Nephron (organoid): ENCODE measurements around the gene ZFYVE19.
A peak's percentile ranks its signal among the peaks of the same experiment; 100 is the strongest.

ENCODE experiments used
- H3K27ac Mint-ChIP-seq, 3 experiments: 2 replicates each; pipeline ENCODE4 v1.8.0; 2020; ENCODE audit warnings: mixed read lengths in 3 of 3, mild to moderate bottlenecking in 2 of 3, moderate library complexity in 1 of 3
- H3K27me3 Mint-ChIP-seq: 2 replicates; pipeline ENCODE4 v1.8.0; 2021; ENCODE audit warnings: low read depth, mild to moderate bottlenecking, moderate library complexity, mixed read lengths
- H3K36me3 Mint-ChIP-seq: 2 replicates; pipeline ENCODE4 v1.8.0; 2020; ENCODE audit warnings: low read depth, mixed read lengths
- H3K4me1 Mint-ChIP-seq: 2 replicates; pipeline ENCODE4 v1.8.0; 2020; ENCODE audit warnings: mixed read lengths
- H3K4me3 Mint-ChIP-seq, 3 experiments: 2 replicates each; pipeline ENCODE4 v1.8.0; 2020; ENCODE audit warnings: mild to moderate bottlenecking in 3 of 3, mixed read lengths in 3 of 3, moderate library complexity in 2 of 3
- H3K9me3 Mint-ChIP-seq: 2 replicates; pipeline ENCODE4 v1.8.0; 2020; ENCODE audit warnings: mixed read lengths
- TF ChIP-seq, protein P1 (sequence below), 3 experiments: fragments of 200-600 bp; sonication (generic); IDR thresholded peaks; one replicate each; pipeline ENCODE4 v1.5.0; 2021; ENCODE audit warnings: antibody characterized with exemption in 3 of 3; ENCODE audit not compliant: unreplicated experiment in 3 of 3

The ZFYVE19 gene

DNA sequence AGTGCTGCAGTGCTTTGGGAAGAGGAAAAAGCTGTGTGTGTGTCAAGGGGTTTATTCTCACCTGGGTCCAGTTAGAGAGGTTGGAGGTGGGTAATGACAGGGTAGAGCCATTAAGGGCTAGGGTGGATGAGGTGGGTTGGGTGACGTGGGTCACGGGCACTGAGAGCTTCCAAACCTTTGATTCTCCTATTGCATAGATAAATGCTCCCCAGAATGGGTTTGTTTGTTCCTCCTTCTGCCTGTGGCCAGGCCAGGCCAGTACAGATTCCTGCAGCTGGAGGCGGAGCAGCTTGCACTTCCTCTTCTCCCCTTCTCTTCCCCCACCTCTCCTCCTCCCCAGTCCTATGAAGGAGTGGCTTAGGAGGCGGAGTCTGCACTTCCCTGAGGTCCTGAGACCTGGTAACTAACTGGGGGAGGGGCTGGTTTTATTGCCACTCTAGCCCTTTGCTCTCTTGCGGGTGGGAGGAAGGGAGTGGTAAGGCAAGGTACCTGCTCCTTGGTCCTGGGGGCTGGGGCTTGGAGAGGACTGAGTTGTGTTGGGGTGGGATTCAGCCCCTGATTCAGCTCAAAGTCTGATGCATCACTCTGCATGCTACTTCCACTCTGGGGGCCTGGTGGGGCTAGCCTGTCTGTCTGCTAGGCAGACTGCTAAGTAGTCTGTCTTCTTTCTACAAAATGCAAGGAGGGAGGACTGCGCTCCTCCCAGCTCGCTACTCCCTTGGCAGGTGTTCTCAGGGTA, 40.5 kb downstream of the ZFYVE19 start:
- Mint-ChIP-seq H3K4me3 (peak overlapping the region; percentile 47 to 74 (median 53)), H3K27ac (peak overlapping the region; percentile 3 to 81 (median 6)), H3K36me3 (peaks cover 9% of the 10 kb centered on the region), H3K4me1 (peaks cover 26% of the 10 kb centered on the region), H3K9me3 (no peaks in the 10 kb centered on the region), H3K27me3 (peaks cover 46% of the 10 kb centered on the region)
- TF ChIP-seq, protein P1, sequence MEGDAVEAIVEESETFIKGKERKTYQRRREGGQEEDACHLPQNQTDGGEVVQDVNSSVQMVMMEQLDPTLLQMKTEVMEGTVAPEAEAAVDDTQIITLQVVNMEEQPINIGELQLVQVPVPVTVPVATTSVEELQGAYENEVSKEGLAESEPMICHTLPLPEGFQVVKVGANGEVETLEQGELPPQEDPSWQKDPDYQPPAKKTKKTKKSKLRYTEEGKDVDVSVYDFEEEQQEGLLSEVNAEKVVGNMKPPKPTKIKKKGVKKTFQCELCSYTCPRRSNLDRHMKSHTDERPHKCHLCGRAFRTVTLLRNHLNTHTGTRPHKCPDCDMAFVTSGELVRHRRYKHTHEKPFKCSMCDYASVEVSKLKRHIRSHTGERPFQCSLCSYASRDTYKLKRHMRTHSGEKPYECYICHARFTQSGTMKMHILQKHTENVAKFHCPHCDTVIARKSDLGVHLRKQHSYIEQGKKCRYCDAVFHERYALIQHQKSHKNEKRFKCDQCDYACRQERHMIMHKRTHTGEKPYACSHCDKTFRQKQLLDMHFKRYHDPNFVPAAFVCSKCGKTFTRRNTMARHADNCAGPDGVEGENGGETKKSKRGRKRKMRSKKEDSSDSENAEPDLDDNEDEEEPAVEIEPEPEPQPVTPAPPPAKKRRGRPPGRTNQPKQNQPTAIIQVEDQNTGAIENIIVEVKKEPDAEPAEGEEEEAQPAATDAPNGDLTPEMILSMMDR (IDR thresholded peaks at IDR 0.05; ENCODE audit: unreplicated experiment in 3 of 3): no peak

DNA sequence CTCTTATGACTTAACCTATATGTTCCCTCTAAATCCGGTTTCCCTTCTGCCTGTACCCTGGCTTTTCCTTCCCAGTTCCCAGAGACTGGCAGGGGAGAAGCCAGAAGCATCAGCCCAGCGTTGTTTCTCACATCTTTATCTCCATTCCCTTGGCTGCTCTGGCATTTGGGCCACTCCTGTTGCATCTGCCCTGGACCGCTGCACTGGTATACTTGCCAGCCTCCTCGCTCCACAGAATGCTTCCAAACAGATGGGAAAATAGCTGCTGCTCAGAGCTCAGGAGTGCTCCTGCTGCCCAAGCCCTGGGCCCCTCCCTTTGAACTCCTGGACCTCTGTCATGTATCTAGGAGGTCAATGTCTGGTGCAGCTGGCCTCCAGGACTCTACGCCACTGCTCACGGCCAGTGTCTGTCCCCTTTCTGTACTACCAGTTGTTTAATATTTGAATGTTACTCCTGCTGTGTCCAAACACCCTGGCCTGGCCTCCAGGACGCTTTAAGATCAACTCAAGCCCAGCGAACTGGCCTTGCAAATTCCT, 43.8 kb downstream of the ZFYVE19 start:
- H3K4me3 Mint-ChIP-seq: no peak overlapping the region
- no peaks in the 10 kb centered on the region for H3K9me3 Mint-ChIP-seq
- peaks cover 11% of the 10 kb centered on the region for H3K36me3 Mint-ChIP-seq
- no peak overlapping the region for H3K27ac Mint-ChIP-seq
- TF ChIP-seq, protein P1 (IDR thresholded peaks at IDR 0.05; ENCODE audit: unreplicated experiment in 3 of 3): no peak
- H3K27me3 Mint-ChIP-seq: peaks cover 22% of the 10 kb centered on the region
- peaks cover 17% of the 10 kb centered on the region for H3K4me1 Mint-ChIP-seq

GRCh38 chr15:40852529-40852928, 45.6 kb downstream of the ZFYVE19 start:
- TF ChIP-seq, protein P1 (IDR thresholded peaks at IDR 0.05; ENCODE audit: unreplicated experiment in 3 of 3): no peak
- Mint-ChIP-seq H3K36me3 (peaks cover 14% of the 10 kb centered on the region), H3K4me1 (peaks cover 6% of the 10 kb centered on the region), H3K27me3 (peaks cover 5% of the 10 kb centered on the region), H3K9me3 (no peaks in the 10 kb centered on the region), H3K4me3 (no peak overlapping the region), H3K27ac (no peak overlapping the region)

DNA sequence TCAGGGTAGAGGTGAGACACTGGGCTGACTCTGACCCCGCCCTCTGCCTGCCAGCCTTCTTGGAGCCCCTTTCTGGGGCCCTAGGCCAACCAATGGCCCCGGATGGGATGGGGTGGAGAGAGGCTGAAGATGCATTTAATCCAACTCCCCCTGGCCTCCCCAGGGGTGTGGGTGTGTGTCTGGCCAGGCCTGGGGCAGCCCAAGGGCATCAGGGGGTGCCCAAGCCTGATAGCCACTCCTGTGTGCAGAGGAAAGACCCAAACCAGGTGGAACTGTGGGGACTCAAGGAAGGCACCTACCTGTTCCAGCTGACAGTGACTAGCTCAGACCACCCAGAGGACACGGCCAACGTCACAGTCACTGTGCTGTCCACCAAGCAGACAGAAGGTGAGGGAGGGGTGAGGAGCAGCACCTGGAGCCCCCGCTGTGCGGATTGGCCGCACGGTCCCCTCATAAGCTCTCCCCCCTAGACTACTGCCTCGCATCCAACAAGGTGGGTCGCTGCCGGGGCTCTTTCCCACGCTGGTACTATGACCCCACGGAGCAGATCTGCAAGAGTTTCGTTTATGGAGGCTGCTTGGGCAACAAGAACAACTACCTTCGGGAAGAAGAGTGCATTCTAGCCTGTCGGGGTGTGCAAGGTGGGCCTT, 46.5 kb downstream of the ZFYVE19 start:
- Mint-ChIP-seq H3K27ac (no peak overlapping the region), H3K36me3 (peaks cover 14% of the 10 kb centered on the region), H3K27me3 (no peaks in the 10 kb centered on the region), H3K9me3 (no peaks in the 10 kb centered on the region), H3K4me3 (no peak overlapping the region), H3K4me1 (peaks cover 5% of the 10 kb centered on the region)
- TF ChIP-seq, protein P1 (IDR thresholded peaks at IDR 0.05; ENCODE audit: unreplicated experiment in 3 of 3): no peak

DNA sequence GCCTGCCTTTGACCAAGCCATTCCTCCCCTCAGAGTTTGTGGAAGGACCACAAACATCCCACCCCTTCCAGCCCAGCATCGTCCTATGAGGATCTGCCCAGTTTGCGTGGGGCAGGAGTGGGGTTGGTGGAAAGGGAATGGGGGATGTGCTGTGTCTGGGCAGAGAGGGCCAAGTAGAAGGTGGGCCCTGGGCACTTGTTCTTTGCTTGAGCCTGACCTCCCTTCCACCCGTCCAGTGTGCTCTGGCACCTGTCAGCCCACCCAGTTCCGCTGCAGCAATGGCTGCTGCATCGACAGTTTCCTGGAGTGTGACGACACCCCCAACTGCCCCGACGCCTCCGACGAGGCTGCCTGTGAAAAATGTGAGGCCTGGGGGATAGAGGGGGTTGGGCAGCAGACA, 47.3 kb downstream of the ZFYVE19 start:
- H3K36me3 Mint-ChIP-seq: peaks cover 14% of the 10 kb centered on the region
- no peak overlapping the region for H3K27ac Mint-ChIP-seq
- peaks cover 11% of the 10 kb centered on the region for H3K4me1 Mint-ChIP-seq
- TF ChIP-seq, protein P1 (IDR thresholded peaks at IDR 0.05; ENCODE audit: unreplicated experiment in 3 of 3): no peak
- H3K4me3 Mint-ChIP-seq: no peak overlapping the region
- H3K9me3 Mint-ChIP-seq: no peaks in the 10 kb centered on the region
- H3K27me3 Mint-ChIP-seq: peaks cover 5% of the 10 kb centered on the region
